GM18502 (cell line): Measurements from ENCODE around the gene YTHDC2.

Experiments
- ATAC-seq: cut with Tn5 transposase; IDR thresholded peaks from one replicate; pipeline ENCODE4 v1.9.1; 2021; ENCODE audit warnings: mild to moderate bottlenecking; ENCODE audit not compliant: unreplicated experiment, poor library complexity

Gene YTHDC2

GRCh38 chr5:113513384-113514288 is at the start of gene YTHDC2:
Gene YTHDC2 (plus strand): TSS chr5:113513694. CDS start chr5:113513896, 202 bp downstream.
- ATAC-seq, result peak; percentile 99

GRCh38 chr5:113474100-113474728 is 39.3 kb upstream of the YTHDC2 start:
- no peak for ATAC-seq

GRCh38 chr5:113478691-113479090 is 34.8 kb upstream of the YTHDC2 start:
- ATAC-seq, result no peak

GRCh38 chr5:113480243-113480642 is 33.3 kb upstream of the YTHDC2 start:
- ATAC-seq, result no peak

- ATAC-seq, result no peak
These were observed 26.1 kb upstream of the YTHDC2 start for GRCh38 chr5:113487416-113487780.

GRCh38 chr5:113487781-113488644 is 25.5 kb upstream of the YTHDC2 start, which contains the start of gene MCC:
Gene MCC (minus strand): TSS chr5:113488453.
- peak; percentile 28 for ATAC-seq

- no peak for ATAC-seq
These were observed 24.8 kb upstream of the YTHDC2 start for GRCh38 chr5:113488645-113489184.

GRCh38 chr5:113489299-113489698 is 24.2 kb upstream of the YTHDC2 start:
- ATAC-seq, result peak; percentile 78

GRCh38 chr5:113490317-113490716 is 23.2 kb upstream of the YTHDC2 start:
- no peak for ATAC-seq

- ATAC-seq, result no peak
These were observed 22.5 kb upstream of the YTHDC2 start for GRCh38 chr5:113491022-113491421.

GRCh38 chr5:113493446-113493845 is 20.0 kb upstream of the YTHDC2 start:
- ATAC-seq, result no peak

- no peak for ATAC-seq
These were observed 18.1 kb upstream of the YTHDC2 start for GRCh38 chr5:113495422-113495841.

- ATAC-seq, result no peak
These were observed 11.4 kb upstream of the YTHDC2 start for GRCh38 chr5:113502073-113502472.

- no peak for ATAC-seq
These were observed 10.3 kb upstream of the YTHDC2 start for GRCh38 chr5:113503146-113503545.

GRCh38 chr5:113505181-113505580 is 8.3 kb upstream of the YTHDC2 start:
- no peak for ATAC-seq

- peak; percentile 44 for ATAC-seq
These were observed 5.9 kb upstream of the YTHDC2 start for GRCh38 chr5:113507601-113508000.

GRCh38 chr5:113508756-113509155 is 4.7 kb upstream of the YTHDC2 start:
- no peak for ATAC-seq

GRCh38 chr5:113510836-113511451 is 2.5 kb upstream of the YTHDC2 start:
- no peak for ATAC-seq

GRCh38 chr5:113512341-113512740 is 1.2 kb upstream of the YTHDC2 start:
- no peak for ATAC-seq

- no peak for ATAC-seq
These were observed 768 bp downstream of the YTHDC2 start for GRCh38 chr5:113514289-113514635.
